ENCODE measurements around the gene MRPL11. TPM values are rescaled to one million over a fixed set of nuclear protein-coding genes. Genes with fewer than 3 reads are reported as not detected.

MRPL11 gene
- total RNA-seq = 100 to 1,000 TPM in 1 of 2 donors, 10 to 100 TPM in 1; 55.6 to 122 TPM

DNA sequence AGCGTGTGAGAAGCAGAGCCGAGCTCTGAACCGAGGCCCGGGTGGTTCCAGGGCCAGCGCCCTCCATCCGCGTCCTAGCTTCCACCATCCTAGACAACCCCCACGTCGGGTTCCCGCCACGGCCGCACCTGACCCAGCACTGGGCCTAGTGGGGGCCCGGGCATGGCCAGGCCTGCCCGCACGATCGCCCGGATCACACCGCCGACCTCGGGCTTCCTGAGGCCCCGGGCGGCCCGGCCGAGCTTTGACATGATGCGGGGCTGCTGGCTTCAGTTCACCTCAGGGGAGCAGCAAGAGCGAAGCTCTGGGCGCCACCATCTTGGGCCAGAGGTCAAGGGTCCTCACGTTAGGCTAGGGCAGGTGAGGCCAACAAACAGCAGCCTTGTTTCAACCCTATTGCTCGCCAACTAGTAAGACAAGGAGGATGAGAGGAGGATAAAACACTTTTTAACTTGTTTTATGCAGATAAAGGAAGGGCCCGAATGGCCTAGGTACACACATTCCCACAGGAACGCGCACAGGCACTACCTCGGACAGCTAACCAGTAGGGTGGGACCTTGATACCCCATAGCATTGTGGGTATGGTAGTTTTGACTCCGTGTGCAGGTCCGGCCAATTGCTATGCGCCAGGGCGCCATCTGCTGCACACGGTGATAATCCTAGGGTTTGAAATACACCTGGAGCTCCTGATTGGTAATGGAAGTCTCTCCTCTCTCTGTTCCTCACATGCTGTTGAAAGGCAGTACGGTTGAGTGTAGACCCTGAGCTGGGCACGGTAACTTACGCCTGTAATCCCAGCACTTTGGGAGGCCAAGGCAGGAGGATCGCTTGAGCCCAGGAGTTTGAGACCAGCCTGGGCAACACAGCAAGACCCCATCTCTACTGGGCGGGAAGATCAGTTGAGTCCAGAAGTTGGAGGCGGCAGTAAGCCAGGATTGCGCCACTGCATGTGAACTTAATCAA, at the start of gene MRPL11:
MRPL11 (minus strand) TSS at position 345 of the 963 bp plus-strand sequence; CDS start at position 251, 94 bp downstream.
- TF ChIP-seq CTCF (IDR thresholded peaks at IDR 0.05) = peak; percentile 48
- peaks cover 4% of the 10 kb centered on the region for H3K36me3 ChIP-seq
- H3K9me3 ChIP-seq = no peaks in the 10 kb centered on the region
- peak; percentile 96 for DNase-seq
- H3K27ac ChIP-seq = peak within 1 kb of the TSS; percentile 42
- H3K27me3 ChIP-seq = no peaks in the 10 kb centered on the region
- peak within 1 kb of the TSS; percentile 76 to 77 for H3K9ac ChIP-seq (ENCODE audit: low read depth in 2 of 2, low read length in 2 of 2)
- intact Hi-C loops (cut with DNase I) = no loop called here
- peak within 1 kb of the TSS; percentile 97 for H3K4me3 ChIP-seq
- H3K4me1 ChIP-seq = peaks cover 3% of the 10 kb centered on the region

- no peaks in the 10 kb centered on the region for H3K9me3 ChIP-seq
- no peaks in the 10 kb centered on the region for H3K36me3 ChIP-seq
- no peaks in the 10 kb centered on the region for H3K4me1 ChIP-seq
- intact Hi-C loops (cut with DNase I) = no loop called here
- H3K4me3 ChIP-seq = no peak overlapping the region
- no peaks in the 10 kb centered on the region for H3K27me3 ChIP-seq
- TF ChIP-seq CTCF (IDR thresholded peaks at IDR 0.05) = no peak
- no peak overlapping the region for H3K9ac ChIP-seq (ENCODE audit: low read depth in 2 of 2, low read length in 2 of 2)
- DNase-seq = no peak
- H3K27ac ChIP-seq = no peak overlapping the region
These were observed 46.2 kb upstream of the MRPL11 start for GRCh38 chr11:66484806-66485380.

DNA sequence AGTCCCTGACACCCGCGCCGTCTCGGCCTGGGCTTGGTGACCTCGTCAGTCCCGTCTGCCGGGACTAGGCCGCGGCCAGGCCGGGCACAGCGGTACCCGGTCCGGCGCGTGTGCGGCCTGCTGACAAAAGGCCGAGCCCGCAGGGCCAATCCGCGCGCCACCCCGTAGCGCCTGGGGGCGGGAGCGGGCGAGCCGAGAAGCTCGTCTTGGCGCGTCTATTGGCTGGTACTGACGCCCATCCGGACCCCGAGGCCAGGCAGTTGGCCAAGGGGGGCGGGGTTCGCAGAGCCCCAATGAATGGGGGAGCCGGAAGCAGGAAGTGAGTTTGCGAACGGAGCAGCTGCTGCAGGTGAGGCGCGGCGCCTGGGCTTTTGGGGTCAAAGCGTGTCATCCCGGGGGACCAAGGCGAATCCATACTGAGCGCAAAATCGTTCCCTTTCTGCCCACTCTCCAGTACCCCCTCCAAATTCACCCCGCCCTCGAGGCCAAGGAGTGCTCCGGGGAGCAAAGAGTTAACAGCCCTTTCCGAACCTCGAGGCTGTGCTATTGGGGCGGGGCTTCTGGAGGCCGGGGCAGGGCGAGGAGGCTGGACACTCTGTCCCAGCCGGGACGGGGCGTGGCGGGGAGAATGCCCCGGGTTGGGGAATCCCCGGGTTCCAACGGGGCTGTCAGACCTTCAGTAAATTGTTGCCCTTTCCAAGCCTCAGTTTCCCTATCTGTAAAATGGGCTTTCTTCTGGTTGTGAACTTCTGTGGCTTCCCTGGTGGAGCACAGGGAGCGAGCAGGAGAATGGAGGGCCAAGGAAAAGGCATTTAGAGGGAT, 41.7 kb upstream of the MRPL11 start, which contains the start of gene DPP3:
DPP3 (plus strand) TSS at position 318 of the 822 bp plus-strand sequence. CDS start 1,767 bp downstream, outside the sequence.
- H3K36me3 ChIP-seq = no peaks in the 10 kb centered on the region

GRCh38 chr11:66479394-66480116, 40.9 kb upstream of the MRPL11 start:
- H3K27ac ChIP-seq = peak overlapping the region; percentile 91
- no peak for TF ChIP-seq CTCF (IDR thresholded peaks at IDR 0.05)
- H3K4me3 ChIP-seq = peak overlapping the region; percentile 74
- peak; percentile 81 for DNase-seq
- H3K9me3 ChIP-seq = no peaks in the 10 kb centered on the region
- no peaks in the 10 kb centered on the region for H3K4me1 ChIP-seq
- peak overlapping the region; percentile 85 to 98 for H3K9ac ChIP-seq (ENCODE audit: low read depth in 2 of 2, low read length in 2 of 2)
- intact Hi-C loops (cut with DNase I) = no loop called here
- no peaks in the 10 kb centered on the region for H3K36me3 ChIP-seq
- no peaks in the 10 kb centered on the region for H3K27me3 ChIP-seq

More for the DNA sequence above, 41.7 kb upstream of the MRPL11 start, which contains the start of gene DPP3:
- Histone ChIP-seq H3K4me3 (peak within 1 kb of the TSS; percentile 74), H3K4me1 (no peaks in the 10 kb centered on the region), H3K9ac (ENCODE audit: low read depth in 2 of 2, low read length in 2 of 2) (peak within 1 kb of the TSS; percentile 85 to 98), H3K27me3 (no peaks in the 10 kb centered on the region), H3K9me3 (no peaks in the 10 kb centered on the region), H3K27ac (peak within 1 kb of the TSS; percentile 91)
- DNase-seq = peak; percentile 98
- intact Hi-C loops (cut with DNase I) = no loop called here
- no peak for TF ChIP-seq CTCF (IDR thresholded peaks at IDR 0.05)
